IPS-15b (cell line): ENCODE measurements around the gene RNF151.
"Not testable (repeated sequence)": the region's sequence is repeated elsewhere in the genome, so short reads cannot be mapped to it uniquely, and the experiment has no call there.

ENCODE experiments used
- H3K27me3 ChIP-seq: one replicate; pipeline ENCODE4 v1.6.1; 2013; ENCODE audit warnings: low read length; ENCODE audit not compliant: control insufficient read depth, insufficient read depth
- H3K36me3 ChIP-seq: one replicate; pipeline ENCODE4 v1.6.1; 2013; ENCODE audit warnings: low read length; ENCODE audit not compliant: control insufficient read depth, insufficient read depth
- H3K4me1 ChIP-seq: one replicate; pipeline ENCODE4 v1.6.1; 2013; ENCODE audit warnings: mild to moderate bottlenecking, low read length; ENCODE audit not compliant: control insufficient read depth, insufficient read depth
- H3K4me3 ChIP-seq: one replicate; pipeline ENCODE4 v1.5.1; 2013; ENCODE audit warnings: low read depth, low read length
- H3K9ac ChIP-seq: one replicate; pipeline ENCODE4 v1.6.1; 2013; ENCODE audit warnings: low read depth, mild to moderate bottlenecking, low read length
- H3K9me3 ChIP-seq: one replicate; pipeline ENCODE4 v1.6.1; 2013; ENCODE audit warnings: mild to moderate bottlenecking, low read length; ENCODE audit not compliant: control insufficient read depth, insufficient read depth

The RNF151 gene

GRCh38 chr16:2003827-2004641 lies 37.4 kb downstream of the RNF151 start:
- Histone ChIP-seq H3K4me3 (no peak overlapping the region), H3K36me3 (peaks cover 49% of the 10 kb centered on the region), H3K9ac (no peak overlapping the region)

GRCh38 chr16:2004795-2005517 lies 38.3 kb downstream of the RNF151 start:
- no peak overlapping the region for H3K4me3 ChIP-seq
- no peaks in the 10 kb centered on the region for H3K9me3 ChIP-seq
- peaks cover 40% of the 10 kb centered on the region for H3K36me3 ChIP-seq
- peaks cover 7% of the 10 kb centered on the region for H3K4me1 ChIP-seq
- H3K9ac ChIP-seq: no peak overlapping the region
- H3K27me3 ChIP-seq: no peaks in the 10 kb centered on the region

More at GRCh38 chr16:2003827-2004641, 37.4 kb downstream of the RNF151 start:
- Histone ChIP-seq H3K27me3 (no peaks in the 10 kb centered on the region), H3K9me3 (no peaks in the 10 kb centered on the region), H3K4me1 (peaks cover 7% of the 10 kb centered on the region)

GRCh38 chr16:2005646-2006045 lies 39.0 kb downstream of the RNF151 start:
- H3K9ac ChIP-seq: no peak overlapping the region
- H3K36me3 ChIP-seq: peaks cover 34% of the 10 kb centered on the region

GRCh38 chr16:2006317-2006716 lies 39.7 kb downstream of the RNF151 start:
- Histone ChIP-seq H3K9ac (no peak overlapping the region), H3K9me3 (no peaks in the 10 kb centered on the region), H3K4me3 (no peak overlapping the region), H3K27me3 (no peaks in the 10 kb centered on the region), H3K36me3 (peaks cover 28% of the 10 kb centered on the region), H3K4me1 (peaks cover 12% of the 10 kb centered on the region)

More at GRCh38 chr16:2005646-2006045, 39.0 kb downstream of the RNF151 start:
- Histone ChIP-seq H3K4me1 (peaks cover 12% of the 10 kb centered on the region), H3K4me3 (no peak overlapping the region), H3K9me3 (no peaks in the 10 kb centered on the region), H3K27me3 (no peaks in the 10 kb centered on the region)

GRCh38 chr16:2007081-2007836 lies 40.6 kb downstream of the RNF151 start:
- Histone ChIP-seq H3K27me3 (no peaks in the 10 kb centered on the region), H3K4me3 (no peak overlapping the region), H3K36me3 (peaks cover 19% of the 10 kb centered on the region), H3K4me1 (peaks cover 12% of the 10 kb centered on the region), H3K9ac (no peak overlapping the region), H3K9me3 (no peaks in the 10 kb centered on the region)

DNA sequence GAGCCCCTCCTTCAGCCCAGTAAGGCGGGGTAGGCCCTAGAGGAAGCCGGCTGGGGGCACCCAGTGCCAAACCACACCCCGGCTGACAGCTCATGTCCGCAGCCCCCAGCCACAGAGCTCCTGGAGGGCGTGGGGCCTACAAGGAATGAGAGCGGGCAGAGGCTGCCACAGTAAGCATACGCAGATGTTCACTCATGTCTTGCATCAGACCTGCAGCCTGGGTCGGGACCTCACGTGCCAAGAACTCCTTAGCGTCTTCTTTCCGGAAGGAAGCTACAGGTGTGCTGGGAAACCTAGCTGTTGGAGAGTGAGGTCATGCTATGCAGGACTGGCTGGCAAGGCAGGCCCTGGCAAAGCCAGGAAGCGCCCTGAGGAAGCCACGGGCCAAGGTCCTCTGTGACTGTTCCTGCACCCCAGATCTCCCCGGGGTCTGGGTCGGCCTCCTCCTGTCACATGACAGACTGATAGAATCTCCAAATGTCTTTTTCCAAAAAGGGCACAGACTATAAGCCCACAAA lies 41.4 kb downstream of the RNF151 start:
- Histone ChIP-seq H3K9me3 (no peaks in the 10 kb centered on the region), H3K9ac (no peak overlapping the region), H3K27me3 (no peaks in the 10 kb centered on the region), H3K4me3 (peak overlapping the region; percentile 91), H3K36me3 (peaks cover 11% of the 10 kb centered on the region), H3K4me1 (peaks cover 12% of the 10 kb centered on the region)

DNA sequence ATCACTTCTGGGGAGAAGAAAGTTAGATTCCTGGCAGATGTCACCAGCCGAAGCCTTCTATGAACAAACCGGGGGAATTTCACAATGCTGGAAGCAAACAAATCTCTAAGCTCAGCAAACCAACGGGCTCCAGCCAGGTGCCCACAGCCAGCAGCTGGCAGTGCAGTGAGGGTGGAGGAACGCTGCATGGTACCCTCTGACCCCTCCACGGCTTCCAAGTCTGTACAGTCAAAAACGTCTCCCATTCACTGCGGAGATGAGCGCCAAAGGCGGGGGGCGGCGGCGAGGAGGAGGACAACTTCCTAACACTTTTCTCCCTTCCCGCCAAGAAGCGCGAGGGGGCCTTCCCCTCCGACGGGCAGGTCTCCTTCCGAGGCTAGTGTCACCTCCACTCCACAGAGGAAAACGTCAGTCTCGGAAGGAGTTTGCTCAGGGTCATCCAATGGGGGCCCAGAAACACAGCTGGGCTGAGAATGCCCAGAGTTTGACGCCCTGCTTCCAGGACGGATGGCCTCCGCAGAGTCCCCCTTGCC lies 42.0 kb downstream of the RNF151 start:
- Histone ChIP-seq H3K27me3 (no peaks in the 10 kb centered on the region), H3K9ac (peak overlapping the region; percentile 89), H3K36me3 (peaks cover 6% of the 10 kb centered on the region), H3K4me1 (peaks cover 10% of the 10 kb centered on the region), H3K9me3 (no peaks in the 10 kb centered on the region), H3K4me3 (peak overlapping the region; percentile 91)

DNA sequence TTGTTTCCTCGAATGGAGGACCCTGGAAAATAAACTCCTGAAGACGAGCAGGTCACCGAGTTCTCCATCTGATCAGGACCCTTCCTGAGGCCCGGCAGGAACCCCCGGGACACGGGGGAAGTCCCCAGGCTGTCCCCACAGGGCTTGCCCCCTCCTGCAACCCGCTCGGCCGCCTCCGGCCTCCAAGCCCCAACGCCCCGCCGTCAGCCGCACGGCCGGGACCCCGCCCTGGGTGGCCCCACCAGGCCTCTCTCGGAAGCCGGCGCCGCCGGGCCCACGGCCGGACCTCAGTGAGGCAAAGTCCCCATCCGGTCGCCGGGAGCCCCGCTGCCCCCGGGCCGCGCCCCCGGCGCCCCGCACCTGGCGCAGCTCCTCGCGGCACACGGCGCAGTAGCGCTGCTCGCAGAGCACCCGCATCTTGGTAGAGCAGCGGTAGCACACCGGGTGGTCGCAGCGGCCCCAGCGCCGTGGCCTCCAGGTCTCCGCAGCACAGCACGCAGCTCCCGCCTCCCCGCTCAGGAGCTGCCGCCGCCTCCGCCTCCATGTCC lies 42.6 kb downstream of the RNF151 start:
- Histone ChIP-seq H3K9ac (peak overlapping the region; percentile 89), H3K27me3 (no peaks in the 10 kb centered on the region), H3K36me3 (peaks cover 6% of the 10 kb centered on the region), H3K4me3 (peak overlapping the region; percentile 91), H3K4me1 (peaks cover 10% of the 10 kb centered on the region), H3K9me3 (no peaks in the 10 kb centered on the region)

DNA sequence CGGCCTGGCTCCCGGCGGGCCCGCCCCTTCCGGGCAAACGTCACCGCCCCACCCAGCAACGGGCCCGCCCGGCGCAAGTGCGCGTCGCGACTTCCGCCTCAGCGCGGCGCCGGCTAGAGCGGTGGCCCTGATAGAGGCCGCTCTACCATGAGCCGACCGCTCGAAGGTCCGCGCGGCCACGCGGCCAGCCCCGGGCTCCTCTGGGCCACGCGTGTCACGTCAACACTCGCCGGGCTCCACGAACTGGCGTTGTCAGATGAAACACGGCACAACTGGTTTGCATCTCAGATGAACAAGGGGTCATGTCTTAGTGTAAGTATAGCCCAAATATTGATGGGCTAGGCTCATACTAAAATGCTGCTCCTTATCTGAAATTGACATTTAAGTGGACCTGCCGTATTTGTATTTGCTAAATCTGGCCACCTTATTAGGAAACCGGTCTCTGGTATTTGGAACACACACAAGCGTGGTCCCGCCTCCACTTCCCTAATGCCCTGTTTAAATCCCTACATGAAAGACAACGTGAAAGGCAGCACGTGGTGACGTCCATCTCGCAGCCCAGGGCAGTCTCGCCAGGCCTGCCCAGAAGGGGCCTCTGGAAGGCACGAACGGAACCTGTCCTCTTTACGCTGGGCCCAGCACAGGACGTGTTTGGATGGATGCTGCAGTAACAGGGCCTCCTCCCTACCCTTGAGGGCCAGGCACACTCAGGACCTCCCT lies 43.3 kb downstream of the RNF151 start, which contains the start of gene ZNF598:
Gene ZNF598 (minus strand): TSS at position 31 of the 720 bp plus-strand sequence.
- no peaks in the 10 kb centered on the region for H3K9me3 ChIP-seq
- H3K9ac ChIP-seq: peak within 1 kb of the TSS; percentile 89
- peaks cover 6% of the 10 kb centered on the region for H3K36me3 ChIP-seq
- H3K27me3 ChIP-seq: no peaks in the 10 kb centered on the region
- H3K4me1 ChIP-seq: peaks cover 10% of the 10 kb centered on the region
- H3K4me3 ChIP-seq: peak within 1 kb of the TSS; percentile 91

- H3K27me3 ChIP-seq, H3K4me1 ChIP-seq, H3K9ac ChIP-seq, H3K9me3 ChIP-seq, H3K4me3 ChIP-seq, H3K36me3 ChIP-seq: not testable (repeated sequence)
Observed at GRCh38 chr16:2011726-2012125, 45.1 kb downstream of the RNF151 start.
